Muscle of arm (tissue), 12 donors: ENCODE measurements around the gene PDHB. TPM values are rescaled to one million over a fixed set of nuclear protein-coding genes. Genes with fewer than 3 reads are reported as not detected.

Experiments used
- polyA plus RNA-seq, 12 donors: library from polyadenylated mRNA; unstranded; fragments of 120-200 nt; gene quantifications; one replicate each; pipeline ENCODE4 v1.2.1, GENCODE V29; 2013; ENCODE audit not compliant: insufficient read length in 12 of 12

The PDHB gene
- polyA plus RNA-seq, 12 donors: 49.8 to 92.5 (median 79.9) TPM; not detected in 1

Other genes starting within 250 kb of the PDHB start
- gene DNASE1L3, start 222.9 kb downstream of the PDHB start, polyA plus RNA-seq: 1 to 10 TPM in 4 of 12 donors, under 1 TPM in 6, not detected in 2; 0.15 to 5.9 (median 0.89) TPM
- 1 to 10 TPM in 10 of 12 donors, not detected in 2; 3.2 to 7.5 (median 5.1) TPM for gene ABHD6, start 196.0 kb downstream of the PDHB start, polyA plus RNA-seq
- gene RPP14, start 127.6 kb downstream of the PDHB start, polyA plus RNA-seq: 10 to 100 TPM in 11 of 12 donors, not detected in 1; 14.8 to 25.9 (median 20.2) TPM
- 100 to 1,000 TPM in 1 of 12 donors, 10 to 100 TPM in 10, 1 to 10 TPM in 1; 5.4 to 500 (median 12.4) TPM for gene HTD2, start 127.3 kb downstream of the PDHB start, polyA plus RNA-seq
- 10 to 100 TPM in 11 of 12 donors, not detected in 1; 16.5 to 45.0 (median 25.0) TPM for gene PXK, start 100.9 kb downstream of the PDHB start, polyA plus RNA-seq
- 10 to 100 TPM in 10 of 12 donors, 1 to 10 TPM in 1, not detected in 1; 9.7 to 17.3 (median 13.9) TPM for gene KCTD6, start 58.3 kb upstream of the PDHB start, polyA plus RNA-seq
- gene ACOX2, start 103.4 kb upstream of the PDHB start, polyA plus RNA-seq: 10 to 100 TPM in 11 of 12 donors, not detected in 1; 19.4 to 36.0 (median 26.6) TPM
- gene FAM107A, start 143.6 kb upstream of the PDHB start, polyA plus RNA-seq: 1 to 10 TPM in 6 of 12 donors, under 1 TPM in 4, not detected in 2; 0.80 to 2.0 (median 1.4) TPM
- gene FAM3D, start 232.9 kb upstream of the PDHB start, polyA plus RNA-seq: 10 to 100 TPM in 2 of 12 donors, 1 to 10 TPM in 2, under 1 TPM in 1, not detected in 7; 0.27 to 25.6 (median 4.8) TPM